HG02970 (cell line): Measurements from ENCODE around the gene DNHD1.

Experiments used
- ATAC-seq: cut with Tn5 transposase; IDR thresholded peaks from one replicate; pipeline ENCODE4 v1.9.1; 2021; ENCODE audit warnings: mild to moderate bottlenecking, moderate library complexity, moderate number of reproducible peaks; ENCODE audit not compliant: unreplicated experiment, low FRiP score

The DNHD1 gene

GRCh38 chr11:6608726-6609501 lies 111.8 kb downstream of the DNHD1 start:
- ATAC-seq, result no peak

GRCh38 chr11:6609502-6610015 lies 112.5 kb downstream of the DNHD1 start:
- no peak for ATAC-seq

- ATAC-seq, result no peak
Measured at GRCh38 chr11:6610591-6610990, 113.5 kb downstream of the DNHD1 start.

DNA sequence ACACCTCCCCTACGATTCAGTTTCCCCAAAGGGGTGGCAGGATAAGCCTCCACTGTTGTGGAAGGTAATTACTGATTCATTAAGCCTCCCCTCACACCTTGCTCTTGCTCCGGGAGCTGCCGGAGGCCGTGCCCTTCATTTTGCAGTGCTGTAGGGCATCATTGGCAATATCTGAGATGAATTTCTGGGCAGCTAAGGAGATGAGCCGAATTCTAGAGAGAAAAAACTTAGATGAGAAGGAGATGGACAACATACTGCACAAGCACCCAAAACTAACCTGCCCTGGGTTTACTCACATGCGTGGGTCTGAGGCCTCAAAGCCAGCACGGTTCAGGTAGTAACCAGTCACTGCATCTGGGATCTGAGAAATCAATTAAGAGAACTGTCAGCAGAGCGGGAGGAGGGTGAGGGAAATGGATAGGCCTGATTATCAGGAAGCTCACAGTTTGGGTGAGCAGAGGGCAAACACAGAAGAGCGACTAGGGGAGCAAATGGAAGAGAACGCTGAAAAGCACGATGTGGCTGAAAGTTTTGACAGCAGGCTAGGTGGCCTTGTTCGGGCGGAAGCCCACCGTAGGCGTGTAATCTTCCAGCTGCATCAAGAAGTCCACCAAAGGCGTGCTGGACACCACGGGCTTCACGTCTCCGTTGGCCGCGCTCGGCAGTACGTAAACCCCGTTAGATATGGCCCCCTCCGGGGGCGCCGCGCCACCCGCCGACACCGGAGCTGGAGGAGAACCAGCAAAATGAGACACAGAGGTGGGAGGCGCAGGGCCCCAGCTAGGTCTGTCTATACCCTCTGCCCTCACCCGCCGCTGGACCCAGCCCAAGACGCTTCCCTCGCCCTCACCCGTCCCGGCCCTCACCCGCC lies 114.2 kb downstream of the DNHD1 start:
- peak; percentile 17 for ATAC-seq

DNA sequence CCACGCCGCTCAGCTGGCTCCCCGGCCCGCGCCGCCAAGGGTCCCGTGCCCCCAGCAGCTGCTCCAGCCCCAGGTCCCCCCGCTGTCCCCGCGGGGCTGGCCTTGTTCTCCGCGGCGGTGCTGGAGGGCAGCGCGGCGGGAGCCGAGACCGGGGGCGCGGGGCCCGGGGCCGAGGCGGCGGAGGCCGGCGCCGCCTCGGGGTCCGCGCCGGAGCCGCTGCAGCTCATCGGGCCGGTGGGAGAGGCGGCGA lies 114.8 kb downstream of the DNHD1 start:
- no peak for ATAC-seq

GRCh38 chr11:6612213-6613041 lies 115.3 kb downstream of the DNHD1 start, which contains the start of gene TAF10:
Gene TAF10, minus strand, starts transcription at chr11:6612216. Its CDS starts 27 bp downstream, at chr11:6612189.
- peak; percentile 86 for ATAC-seq

GRCh38 chr11:6613496-6613895 lies 116.4 kb downstream of the DNHD1 start:
- ATAC-seq, result no peak

DNA sequence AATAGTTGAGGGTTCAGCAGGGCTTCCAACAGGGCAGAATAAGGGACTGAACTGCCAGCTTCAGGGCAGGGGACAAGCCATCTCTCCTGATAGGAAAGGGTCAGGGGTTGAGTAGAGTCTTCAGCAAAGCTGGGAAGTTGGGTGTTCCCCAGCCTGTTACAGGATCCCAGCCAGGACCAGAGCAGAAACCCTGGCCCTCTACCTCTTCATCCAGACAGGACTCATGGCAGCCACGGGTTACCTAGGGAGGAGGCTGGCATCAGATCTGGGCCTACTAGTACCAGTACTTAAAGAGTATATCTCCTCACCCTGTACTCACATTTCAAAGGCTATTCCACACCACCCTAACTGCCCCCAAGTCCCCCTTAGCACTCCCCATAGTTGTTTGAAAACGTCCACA lies 117.4 kb downstream of the DNHD1 start:
- ATAC-seq, result no peak

DNA sequence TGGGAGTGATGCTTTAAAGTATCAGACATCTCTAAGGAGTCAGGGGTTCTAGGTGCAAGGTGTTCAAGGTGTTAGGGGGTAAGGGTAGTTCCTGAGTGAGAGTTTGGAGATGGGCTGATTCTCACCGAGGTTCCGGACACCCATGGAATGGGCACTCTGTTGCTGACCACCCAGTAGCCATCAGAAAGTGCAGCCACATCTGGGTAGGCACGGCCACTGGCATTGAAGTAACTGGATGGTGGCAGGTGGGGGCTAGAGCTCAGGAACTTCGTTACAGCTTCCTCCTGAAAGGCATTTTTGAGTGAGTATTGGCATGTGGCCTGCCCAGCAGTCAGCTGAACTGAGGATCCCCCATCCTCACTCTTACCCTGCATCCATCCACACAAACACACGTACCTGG lies 118.0 kb downstream of the DNHD1 start:
- no peak for ATAC-seq

DNA sequence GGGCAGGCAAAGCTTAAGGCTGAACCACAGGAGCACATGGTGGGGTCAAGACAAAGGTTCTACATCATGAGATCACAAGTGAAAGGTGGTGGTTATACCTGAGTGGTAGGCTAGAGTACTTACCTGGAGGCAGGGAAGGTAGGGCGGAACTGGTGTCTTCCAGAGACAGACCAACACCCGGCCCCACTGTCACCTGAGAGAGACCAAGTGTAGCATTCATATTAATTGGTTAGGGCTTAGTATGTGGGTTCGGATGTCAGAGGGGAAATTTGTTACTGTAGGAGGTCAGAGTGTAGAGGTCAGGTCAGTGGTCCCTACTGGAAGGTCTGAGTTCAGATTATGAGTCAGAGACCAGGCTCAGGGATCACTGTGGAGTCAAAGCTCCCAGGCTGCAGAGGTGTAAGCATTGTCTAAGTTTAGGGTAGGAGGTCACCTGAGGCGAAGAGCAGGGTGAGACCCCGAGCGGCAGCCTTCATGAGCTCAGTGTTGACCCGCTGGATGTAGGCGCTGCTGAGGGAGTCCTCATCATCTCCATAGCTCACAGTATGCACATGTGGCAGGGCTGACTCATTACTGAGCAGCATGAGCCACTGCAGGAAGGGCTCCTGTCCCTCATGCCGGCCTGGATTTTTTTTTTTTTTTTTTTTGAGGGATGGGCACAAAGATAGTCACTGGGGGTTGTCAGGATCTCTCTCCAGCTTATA lies 119.0 kb downstream of the DNHD1 start:
- no peak for ATAC-seq

GRCh38 chr11:6616596-6617250 lies 119.6 kb downstream of the DNHD1 start:
- ATAC-seq, result no peak

GRCh38 chr11:6617315-6617781 lies 120.3 kb downstream of the DNHD1 start:
- ATAC-seq, result no peak

GRCh38 chr11:6618117-6619003 lies 121.3 kb downstream of the DNHD1 start:
- ATAC-seq, result no peak

GRCh38 chr11:6619004-6619745 lies 122.1 kb downstream of the DNHD1 start, which contains the start of gene TPP1:
Gene TPP1, minus strand, starts transcription at chr11:6619422. Its CDS starts 22 bp downstream, at chr11:6619400.
- ATAC-seq, result peak; percentile 95

GRCh38 chr11:6620636-6621035 lies 123.6 kb downstream of the DNHD1 start:
- no peak for ATAC-seq
